KMS-11 (cell line): Measurements from ENCODE around the gene ACAT1.

Experiments
- H2AFZ ChIP-seq: fragments of 200-600 bp; sonication (generic); 2 replicates; pipeline ENCODE4 v1.6.1; 2016; ENCODE audit warnings: antibody characterized with exemption, mixed run types, low read depth
- H3K27ac ChIP-seq: fragments of 200-600 bp; sonication (generic); 2 replicates; pipeline ENCODE4 v1.6.1; 2016; ENCODE audit warnings: mild to moderate bottlenecking, mixed run types
- H3K27me3 ChIP-seq: fragments of 200-600 bp; sonication (generic); 2 replicates; pipeline ENCODE4 v1.6.1; 2017; ENCODE audit warnings: mild to moderate bottlenecking, low read depth, mixed run types, moderate library complexity; ENCODE audit not compliant: insufficient read depth
- H3K36me3 ChIP-seq: fragments of 200-600 bp; sonication (generic); 2 replicates; pipeline ENCODE4 v1.6.1; 2017; ENCODE audit warnings: mild to moderate bottlenecking, mixed run types; ENCODE audit not compliant: insufficient read depth
- H3K4me1 ChIP-seq: fragments of 200-600 bp; sonication (generic); 2 replicates; pipeline ENCODE4 v1.6.1; 2016; ENCODE audit warnings: mild to moderate bottlenecking, low read depth, mixed run types; ENCODE audit not compliant: poor library complexity, severe bottlenecking
- H3K4me2 ChIP-seq: fragments of 200-600 bp; sonication (generic); 2 replicates; pipeline ENCODE4 v1.7.0; 2016; ENCODE audit warnings: mild to moderate bottlenecking, mixed run types
- H3K4me3 ChIP-seq: fragments of 200-600 bp; sonication (generic); IDR thresholded peaks from 2 replicates; pipeline ENCODE4 v1.6.1; 2017; ENCODE audit warnings: low read depth, low read length, mixed read lengths; ENCODE audit not compliant: insufficient read depth
- H3K79me2 ChIP-seq: fragments of 200-600 bp; sonication (generic); 2 replicates; pipeline ENCODE4 v1.6.1; 2016; ENCODE audit warnings: low read depth, mixed run types; ENCODE audit not compliant: insufficient read depth
- H3K9ac ChIP-seq: fragments of 200-600 bp; sonication (generic); 2 replicates; pipeline ENCODE4 v1.6.1; 2016; ENCODE audit warnings: mild to moderate bottlenecking, mixed run types
- H4K20me1 ChIP-seq: fragments of 200-600 bp; sonication (generic); 2 replicates; pipeline ENCODE4 v1.6.1; 2016; ENCODE audit warnings: mild to moderate bottlenecking, mixed run types; ENCODE audit not compliant: insufficient read depth
- TF ChIP-seq, protein P1 (sequence below): fragments of 200-600 bp; sonication (generic); conservative IDR thresholded peaks from 2 replicates; pipeline ENCODE4 v1.6.1; 2017; ENCODE audit warnings: low read depth, mild to moderate bottlenecking, antibody characterized with exemption, low read length, moderate library complexity, mixed read lengths

Gene ACAT1

DNA sequence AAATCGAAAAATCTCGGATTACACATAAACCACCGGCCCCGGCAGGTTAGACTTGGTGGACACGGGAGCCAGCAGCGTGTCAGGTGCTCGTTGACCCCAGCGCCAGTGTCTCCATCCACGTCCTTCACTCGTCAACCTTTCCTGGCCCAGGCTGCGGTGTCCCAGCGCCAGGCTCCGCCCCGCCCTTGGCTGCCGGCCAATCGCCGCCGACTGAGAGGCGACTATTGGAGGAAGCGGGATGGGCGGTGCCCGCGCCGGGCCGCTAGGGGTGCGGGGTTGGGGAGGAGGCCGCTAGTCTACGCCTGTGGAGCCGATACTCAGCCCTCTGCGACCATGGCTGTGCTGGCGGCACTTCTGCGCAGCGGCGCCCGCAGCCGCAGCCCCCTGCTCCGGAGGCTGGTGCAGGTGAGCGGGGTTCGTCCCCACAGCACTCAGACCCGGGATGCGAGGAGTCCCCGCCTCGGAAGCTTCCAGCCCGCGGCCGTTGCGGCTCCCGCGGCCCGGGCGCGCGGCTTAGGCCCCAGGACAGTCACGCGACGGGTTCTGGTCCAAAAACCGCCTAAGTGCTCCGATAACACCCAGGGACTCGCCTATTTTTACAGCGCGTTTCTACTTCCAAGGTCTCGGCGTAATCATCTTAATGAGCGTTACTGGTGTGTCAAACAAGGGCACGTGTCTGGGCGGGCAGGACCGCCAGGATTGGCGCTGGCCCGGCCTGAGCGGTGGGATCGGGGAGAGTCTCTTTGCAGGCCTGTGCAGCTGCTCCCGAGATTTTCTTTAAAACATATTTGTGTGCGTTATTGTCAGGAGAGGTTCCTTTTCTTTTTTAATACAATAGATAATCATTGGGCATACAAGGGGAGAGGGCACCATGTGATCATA is at the start of gene ACAT1:
TSS of gene ACAT1 (plus strand) at position 294 of the 882 bp plus-strand sequence. CDS start at position 334, 40 bp downstream.
- H3K4me1 ChIP-seq: peaks cover 23% of the 10 kb centered on the region

DNA sequence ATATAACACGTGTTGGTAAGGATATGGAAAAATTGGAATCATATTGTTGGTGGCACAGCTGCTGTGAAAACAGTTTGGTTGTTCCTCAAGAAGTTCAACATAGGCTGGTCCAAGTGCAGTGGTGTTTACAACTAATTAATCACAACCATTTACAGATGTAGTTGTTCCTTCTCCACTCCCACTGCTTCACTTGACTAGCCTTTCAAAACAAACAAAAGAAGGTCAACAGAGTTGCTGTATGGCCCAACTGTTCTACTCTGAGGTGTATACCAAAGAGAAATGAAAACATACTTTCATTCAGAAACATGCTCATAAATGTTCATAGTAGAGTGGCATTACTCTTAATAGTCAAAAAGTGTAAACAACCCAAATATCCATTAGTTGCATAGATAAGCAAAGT is 36.6 kb upstream of the ACAT1 start:
- Histone ChIP-seq H3K36me3 (no peaks in the 10 kb centered on the region), H3K4me1 (no peaks in the 10 kb centered on the region), H4K20me1 (no peaks in the 10 kb centered on the region), H3K4me2 (no peak overlapping the region), H3K4me3 (no peak overlapping the region), H3K79me2 (no peaks in the 10 kb centered on the region), H3K27me3 (no peaks in the 10 kb centered on the region), H3K27ac (no peak overlapping the region), H3K9ac (no peak overlapping the region), H2AFZ (no peak overlapping the region)
- TF ChIP-seq, protein P1, sequence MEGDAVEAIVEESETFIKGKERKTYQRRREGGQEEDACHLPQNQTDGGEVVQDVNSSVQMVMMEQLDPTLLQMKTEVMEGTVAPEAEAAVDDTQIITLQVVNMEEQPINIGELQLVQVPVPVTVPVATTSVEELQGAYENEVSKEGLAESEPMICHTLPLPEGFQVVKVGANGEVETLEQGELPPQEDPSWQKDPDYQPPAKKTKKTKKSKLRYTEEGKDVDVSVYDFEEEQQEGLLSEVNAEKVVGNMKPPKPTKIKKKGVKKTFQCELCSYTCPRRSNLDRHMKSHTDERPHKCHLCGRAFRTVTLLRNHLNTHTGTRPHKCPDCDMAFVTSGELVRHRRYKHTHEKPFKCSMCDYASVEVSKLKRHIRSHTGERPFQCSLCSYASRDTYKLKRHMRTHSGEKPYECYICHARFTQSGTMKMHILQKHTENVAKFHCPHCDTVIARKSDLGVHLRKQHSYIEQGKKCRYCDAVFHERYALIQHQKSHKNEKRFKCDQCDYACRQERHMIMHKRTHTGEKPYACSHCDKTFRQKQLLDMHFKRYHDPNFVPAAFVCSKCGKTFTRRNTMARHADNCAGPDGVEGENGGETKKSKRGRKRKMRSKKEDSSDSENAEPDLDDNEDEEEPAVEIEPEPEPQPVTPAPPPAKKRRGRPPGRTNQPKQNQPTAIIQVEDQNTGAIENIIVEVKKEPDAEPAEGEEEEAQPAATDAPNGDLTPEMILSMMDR: no peak

More for the DNA sequence above, at the start of gene ACAT1:
- H3K79me2 ChIP-seq: peaks cover 9% of the 10 kb centered on the region; the same call in 1 of the 2 replicates
- H3K4me2 ChIP-seq: peak within 1 kb of the TSS; percentile 48
- H3K36me3 ChIP-seq: no peaks in the 10 kb centered on the region
- H3K27me3 ChIP-seq: no peaks in the 10 kb centered on the region
- TF ChIP-seq, protein P1: peak; percentile 8; the same call in 1 of the 2 replicates
- H3K4me3 ChIP-seq: no peak within 1 kb of the TSS
- peak within 1 kb of the TSS; percentile 58 for H3K27ac ChIP-seq
- H3K9ac ChIP-seq: peak within 1 kb of the TSS; percentile 82
- H2AFZ ChIP-seq: peak within 1 kb of the TSS; percentile 83
- H4K20me1 ChIP-seq: no peaks in the 10 kb centered on the region

DNA sequence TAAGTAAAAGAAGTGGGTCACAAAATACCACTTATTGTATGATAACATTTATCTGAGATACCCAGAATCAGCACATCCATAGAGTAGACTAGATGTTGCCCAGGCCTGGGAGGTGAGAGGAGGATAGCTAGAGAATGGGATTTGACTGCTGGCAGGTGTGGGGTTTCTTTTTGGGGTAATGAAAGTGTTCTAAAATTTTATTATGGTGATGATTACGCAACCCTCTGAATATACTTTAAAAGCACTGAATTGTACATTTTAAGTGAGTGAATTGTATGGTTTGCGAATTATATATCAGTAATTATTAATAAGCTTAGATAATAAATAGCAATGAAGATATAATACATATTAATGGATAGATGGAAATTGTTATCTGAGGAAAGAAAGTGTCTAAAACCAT is 35.7 kb upstream of the ACAT1 start:
- Histone ChIP-seq H3K4me3 (no peak overlapping the region), H3K36me3 (no peaks in the 10 kb centered on the region), H3K4me1 (no peaks in the 10 kb centered on the region), H3K79me2 (no peaks in the 10 kb centered on the region), H3K4me2 (no peak overlapping the region), H3K27me3 (no peaks in the 10 kb centered on the region), H4K20me1 (no peaks in the 10 kb centered on the region), H3K27ac (no peak overlapping the region), H3K9ac (no peak overlapping the region), H2AFZ (no peak overlapping the region)
- TF ChIP-seq, protein P1: no peak

DNA sequence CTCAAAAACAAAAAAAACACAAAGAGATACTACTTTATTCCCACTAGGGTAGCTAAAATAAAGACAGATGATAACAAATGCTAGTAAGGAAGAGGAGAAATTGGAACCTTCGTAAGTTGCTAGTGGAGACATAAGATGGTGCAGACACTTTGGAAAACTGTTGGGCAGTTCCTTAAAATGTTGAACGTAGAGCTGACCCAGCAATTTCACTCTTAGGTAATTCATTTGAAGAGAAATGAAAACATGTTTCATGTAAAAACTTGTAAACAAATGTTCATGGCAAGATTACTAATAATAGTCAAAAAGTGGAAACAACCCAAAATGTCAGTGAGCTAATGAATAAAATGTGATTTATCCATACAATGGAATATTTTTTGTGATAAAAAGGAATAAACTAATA is 29.2 kb upstream of the ACAT1 start:
- H3K79me2 ChIP-seq: no peaks in the 10 kb centered on the region
- H3K36me3 ChIP-seq: no peaks in the 10 kb centered on the region
- no peak overlapping the region for H2AFZ ChIP-seq
- TF ChIP-seq, protein P1: no peak
- H3K4me3 ChIP-seq: no peak overlapping the region
- H3K27ac ChIP-seq: no peak overlapping the region
- no peak overlapping the region for H3K9ac ChIP-seq
- H3K4me1 ChIP-seq: no peaks in the 10 kb centered on the region
- H3K4me2 ChIP-seq: no peak overlapping the region
- no peaks in the 10 kb centered on the region for H4K20me1 ChIP-seq
- H3K27me3 ChIP-seq: no peaks in the 10 kb centered on the region
